Lower lobe of right lung (tissue), 2 donors: ENCODE data around the gene PI4KB. TPM values are rescaled to one million over a fixed set of nuclear protein-coding genes. Genes with fewer than 3 reads are reported as not detected.

Source experiments
- ATAC-seq, 2 donors: fragments of 200-7000 bp; cut with Tn5 transposase; one replicate each; pipeline ENCODE4 v1.9.1; 2020 to 2022; ENCODE audit warnings: mild to moderate bottlenecking in 2 of 2, moderate library complexity in 2 of 2
- DNase-seq: peaks from one replicate; pipeline ENCODE4 v3.0.0-alpha.2; 2020
- H3K27ac ChIP-seq: fragments of 200-600 bp; one replicate; pipeline ENCODE4 v1.8.0; 2022
- H3K27me3 ChIP-seq: fragments of 200-600 bp; one replicate; pipeline ENCODE4 v1.8.0; 2022; ENCODE audit warnings: low read depth
- H3K36me3 ChIP-seq: fragments of 200-600 bp; one replicate; pipeline ENCODE4 v1.8.0; 2022; ENCODE audit warnings: mild to moderate bottlenecking
- H3K4me1 ChIP-seq: fragments of 200-600 bp; one replicate; pipeline ENCODE4 v1.8.0; 2022
- H3K4me3 ChIP-seq: fragments of 200-600 bp; one replicate; pipeline ENCODE4 v1.8.0; 2022; ENCODE audit warnings: mild to moderate bottlenecking
- H3K9me3 ChIP-seq: fragments of 200-600 bp; one replicate; pipeline ENCODE4 v1.8.0; 2022
- CTCF ChIP-seq: fragments of 200-600 bp; IDR thresholded peaks from one replicate; pipeline ENCODE4 v1.8.0; 2022; ENCODE audit warnings: antibody characterized with exemption, mild to moderate bottlenecking
- intact Hi-C: fragments of 100-400 bp; cut with DNase I; formaldehyde crosslinking; loops from one replicate; pipeline ENCODE4 v1.11.0; 2022
- total RNA-seq: library from RNA; stranded (reverse); fragmentation: NEBNext Ultra II Directional; extraction: Animal tissue kit (Norgen Biotek cat#: 25700); gene quantifications from one replicate; pipeline ENCODE4 v1.2.1, GENCODE V29; 2021
- donor health status: DM: no; HTN: yes; CAD: no; lungs with severe emphysema.

PI4KB gene
- total RNA-seq, 1 donor from 2014 or later = 66.0 TPM

GRCh38 chr1:151243683-151244216, 83.5 kb downstream of the PI4KB start:
- Histone ChIP-seq H3K4me1 (no peaks in the 10 kb centered on the region), H3K27me3 (no peaks in the 10 kb centered on the region), H3K4me3 (no peak overlapping the region), H3K9me3 (no peaks in the 10 kb centered on the region), H3K36me3 (peaks cover 100% of the 10 kb centered on the region), H3K27ac (no peak overlapping the region)
- intact Hi-C loops = no loop called here
- no peak for DNase-seq
- ATAC-seq = no peak
- TF ChIP-seq CTCF = no peak

DNA sequence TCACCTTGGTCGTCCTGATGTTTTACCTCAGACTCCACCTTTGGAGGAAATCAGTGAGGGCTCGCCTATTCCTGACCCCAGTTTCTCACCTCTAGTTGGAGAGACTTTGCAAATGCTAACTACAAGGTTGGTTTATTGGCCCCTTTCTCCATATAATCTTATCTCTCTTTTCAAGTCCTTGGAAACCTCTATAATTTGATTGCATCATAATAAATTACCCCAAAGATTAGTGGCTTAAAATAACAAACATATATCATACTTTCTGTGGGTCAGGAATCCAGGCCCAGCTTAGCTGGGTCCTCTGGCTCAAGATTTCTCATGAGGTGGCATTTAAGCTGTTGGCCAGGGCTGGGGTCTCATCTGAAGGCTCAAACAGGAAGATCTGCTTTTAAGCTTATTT, 84.8 kb downstream of the PI4KB start:
- H3K27me3 ChIP-seq = no peaks in the 10 kb centered on the region

More for the DNA sequence above, 84.8 kb downstream of the PI4KB start:
- no peak for TF ChIP-seq CTCF
- intact Hi-C loops = no loop called here
- H3K4me3 ChIP-seq = no peak overlapping the region
- ATAC-seq (no peak), DNase-seq (no peak)
- no peaks in the 10 kb centered on the region for H3K4me1 ChIP-seq
- H3K36me3 ChIP-seq = peaks cover 100% of the 10 kb centered on the region
- no peaks in the 10 kb centered on the region for H3K9me3 ChIP-seq
- H3K27ac ChIP-seq = no peak overlapping the region

Other genes with a start within 250 kb of the PI4KB start
- 6.4 TPM for gene SEMA6C, start 180.8 kb downstream of the PI4KB start, total RNA-seq
- 17.8 TPM for gene TNFAIP8L2, start 170.8 kb downstream of the PI4KB start, total RNA-seq
- gene LYSMD1, start 161.5 kb downstream of the PI4KB start, total RNA-seq = 6.5 TPM
- gene SCNM1, start 161.3 kb downstream of the PI4KB start, total RNA-seq = 38.4 TPM
- gene TMOD4, start 151.4 kb downstream of the PI4KB start, total RNA-seq = 2.1 TPM
- gene VPS72, start 137.2 kb downstream of the PI4KB start, total RNA-seq = 45.3 TPM
- 47.9 TPM for gene PIP5K1A, start 128.9 kb downstream of the PI4KB start, total RNA-seq
- gene PSMD4, start 72.7 kb downstream of the PI4KB start, total RNA-seq = 106 TPM
- gene ZNF687, start 45.1 kb downstream of the PI4KB start, total RNA-seq = 23.7 TPM
- gene RFX5, start 19.8 kb upstream of the PI4KB start, total RNA-seq = 57.6 TPM
- gene SELENBP1, start 45.3 kb upstream of the PI4KB start, total RNA-seq = 413 TPM
- 177 TPM for gene PSMB4, start 72.2 kb upstream of the PI4KB start, total RNA-seq
- 98.1 TPM for gene POGZ, start 132.1 kb upstream of the PI4KB start, total RNA-seq
- 52.9 TPM for gene CGN, start 184.0 kb upstream of the PI4KB start, total RNA-seq
- 10.5 TPM for gene TUFT1, start 212.9 kb upstream of the PI4KB start, total RNA-seq